Effector memory CD8-positive, alpha-beta T cell (primary cell): Measurements from ENCODE around the gene LONRF2.
A peak's percentile ranks its signal among the peaks of the same experiment; 100 is the strongest.

ENCODE experiments used
- ATAC-seq: fragments of 150-1000 bp; cut with Tn5 transposase; replicated peaks from 2 replicates; pipeline ENCODE4 v1.10.0; 2021; ENCODE audit warnings: mild to moderate bottlenecking, moderate library complexity
- DNase-seq, 3 experiments: peaks; one replicate each; pipeline ENCODE4 v3.0.0; 2021
- H3K27ac Mint-ChIP-seq, 2 donors: one replicate each; pipeline ENCODE4 v1.8.0; 2022; ENCODE audit warnings: mild to moderate bottlenecking in 2 of 2, mixed read lengths in 2 of 2, moderate library complexity in 2 of 2
- H3K27me3 Mint-ChIP-seq, 2 donors: one replicate each; pipeline ENCODE4 v1.8.0; 2022; ENCODE audit warnings: mixed read lengths in 2 of 2
- H3K36me3 Mint-ChIP-seq: one replicate; pipeline ENCODE4 v1.8.0; 2022; ENCODE audit warnings: mild to moderate bottlenecking, moderate library complexity, mixed read lengths; ENCODE audit not compliant: insufficient read depth
- H3K4me1 Mint-ChIP-seq, 2 donors: one replicate each; pipeline ENCODE4 v1.8.0; 2022; ENCODE audit warnings: low read depth in 2 of 2, mixed read lengths in 2 of 2
- H3K4me3 Mint-ChIP-seq, 2 donors: one replicate each; pipeline ENCODE4 v1.8.0; 2022; ENCODE audit warnings: mild to moderate bottlenecking in 2 of 2, mixed read lengths in 2 of 2, moderate library complexity in 2 of 2
- H3K9me3 Mint-ChIP-seq, 2 donors: one replicate each; pipeline ENCODE4 v1.8.0; 2022; ENCODE audit warnings: mixed read lengths in 2 of 2

The LONRF2 gene

GRCh38 chr2:100321179-100321865 is 979 bp downstream of the LONRF2 start:
- peaks cover 65 to 70% of the 10 kb centered on the region in 2 donors for H3K27me3 Mint-ChIP-seq
- H3K4me1 Mint-ChIP-seq = no peaks in the 10 kb centered on the region
- no peak for ATAC-seq

DNA sequence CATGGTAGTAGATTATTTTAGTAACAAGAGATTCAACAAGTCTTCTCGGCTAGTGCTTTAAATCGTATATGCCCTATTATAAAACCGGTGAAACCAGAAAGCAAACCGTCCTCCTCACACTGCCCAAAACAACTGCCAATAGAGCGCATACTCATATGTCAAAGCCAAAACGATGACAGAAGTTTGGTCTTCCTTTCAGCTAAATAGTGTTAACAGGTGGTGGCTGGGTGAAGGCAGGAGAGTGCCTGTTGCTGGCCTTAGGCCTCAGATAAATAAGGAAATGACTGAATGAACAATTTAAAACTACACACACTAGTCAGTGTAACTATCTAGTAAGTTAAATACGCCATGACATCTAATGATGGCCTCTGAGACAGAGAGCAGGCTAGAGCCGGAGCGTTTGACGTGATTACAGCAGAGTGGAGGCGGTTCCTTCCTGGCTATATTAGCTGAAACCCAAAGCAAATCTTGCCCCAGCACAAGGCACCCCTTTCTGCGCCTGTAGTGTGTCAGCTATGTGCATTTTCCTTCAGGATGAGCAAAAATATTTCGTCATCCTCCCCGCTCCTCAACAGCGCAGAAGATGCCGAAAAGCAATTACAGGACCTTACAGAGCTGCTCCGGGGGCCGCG is 1.6 kb downstream of the LONRF2 start:
- Mint-ChIP-seq H3K27me3 (peaks cover 65 to 70% of the 10 kb centered on the region in 2 donors), H3K36me3 (no peaks in the 10 kb centered on the region), H3K27ac (no peak overlapping the region), H3K4me3 (peak overlapping the region in 1 of 2 donors; percentile 34), H3K4me1 (no peaks in the 10 kb centered on the region), H3K9me3 (peaks cover 2 to 7% of the 10 kb centered on the region in 2 donors)
- ATAC-seq = no peak
- DNase-seq = no peak

More at GRCh38 chr2:100321179-100321865, 979 bp downstream of the LONRF2 start:
- H3K36me3 Mint-ChIP-seq = no peaks in the 10 kb centered on the region
- DNase-seq = no peak
- peak overlapping the region in 1 of 2 donors; percentile 34 for H3K4me3 Mint-ChIP-seq
- peaks cover 2 to 7% of the 10 kb centered on the region in 2 donors for H3K9me3 Mint-ChIP-seq
- no peak overlapping the region for H3K27ac Mint-ChIP-seq

DNA sequence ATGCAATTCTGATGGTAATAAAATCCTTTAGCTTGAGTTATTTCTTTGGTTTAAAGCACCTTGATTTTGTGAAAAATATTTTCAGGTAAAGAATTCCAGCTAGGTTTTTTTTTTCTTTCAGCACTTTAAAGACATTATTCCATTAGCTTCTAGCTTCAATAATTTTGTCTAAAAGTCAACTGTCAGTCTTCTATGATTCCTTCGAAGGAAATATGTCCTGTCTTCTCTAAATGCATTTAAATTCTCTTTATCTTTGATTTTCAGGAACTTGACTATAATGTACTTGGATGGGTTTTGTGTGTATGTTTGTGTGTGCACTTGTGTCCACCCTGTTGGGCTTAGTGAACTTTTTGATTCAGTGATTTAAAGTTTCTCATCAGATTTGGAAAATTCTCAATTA is 4.7 kb downstream of the LONRF2 start:
- Mint-ChIP-seq H3K4me3 (no peak overlapping the region), H3K27ac (no peak overlapping the region), H3K27me3 (peaks cover 42 to 53% of the 10 kb centered on the region in 2 donors), H3K36me3 (no peaks in the 10 kb centered on the region), H3K9me3 (peaks cover 2 to 7% of the 10 kb centered on the region in 2 donors), H3K4me1 (no peaks in the 10 kb centered on the region)
- ATAC-seq (no peak), DNase-seq (no peak)

DNA sequence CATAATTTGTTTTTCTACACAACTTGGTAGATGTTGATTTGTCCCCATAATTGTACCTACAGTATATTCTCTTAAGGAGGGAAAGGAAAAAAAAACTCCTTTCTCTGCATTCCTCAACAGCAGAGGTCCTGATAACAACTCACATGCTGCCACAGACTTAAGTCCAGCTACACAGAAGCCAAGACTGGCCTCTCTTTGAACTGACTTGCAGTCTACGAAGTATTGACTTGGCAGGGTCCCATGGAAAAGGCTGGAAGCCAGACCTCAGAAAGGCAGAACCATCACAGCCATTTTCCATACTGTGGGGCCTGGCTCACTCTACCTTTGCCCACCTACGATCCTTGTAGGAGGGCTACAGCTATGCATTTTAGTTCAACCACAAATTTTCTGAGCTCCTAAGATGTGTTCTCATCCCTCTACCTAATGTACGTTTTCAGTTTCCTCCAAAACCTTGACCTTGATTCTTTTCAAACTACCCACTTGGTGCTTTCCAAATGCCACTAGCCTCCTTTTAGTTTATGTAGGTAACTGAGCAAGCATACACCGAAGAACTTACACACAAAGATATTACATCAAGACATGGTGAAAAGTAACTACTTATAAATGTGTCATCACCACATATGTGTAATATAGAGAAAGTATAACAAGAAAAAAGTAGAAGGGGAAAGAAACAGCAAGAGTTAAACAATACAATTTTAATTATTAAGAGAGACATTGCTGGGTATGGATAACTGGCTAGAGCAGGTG is 12.2 kb downstream of the LONRF2 start:
- Mint-ChIP-seq H3K9me3 (no peaks in the 10 kb centered on the region), H3K27me3 (peaks cover 13 to 20% of the 10 kb centered on the region in 2 donors), H3K36me3 (no peaks in the 10 kb centered on the region), H3K4me3 (no peak overlapping the region), H3K27ac (no peak overlapping the region), H3K4me1 (no peaks in the 10 kb centered on the region)
- ATAC-seq = no peak
- no peak for DNase-seq

DNA sequence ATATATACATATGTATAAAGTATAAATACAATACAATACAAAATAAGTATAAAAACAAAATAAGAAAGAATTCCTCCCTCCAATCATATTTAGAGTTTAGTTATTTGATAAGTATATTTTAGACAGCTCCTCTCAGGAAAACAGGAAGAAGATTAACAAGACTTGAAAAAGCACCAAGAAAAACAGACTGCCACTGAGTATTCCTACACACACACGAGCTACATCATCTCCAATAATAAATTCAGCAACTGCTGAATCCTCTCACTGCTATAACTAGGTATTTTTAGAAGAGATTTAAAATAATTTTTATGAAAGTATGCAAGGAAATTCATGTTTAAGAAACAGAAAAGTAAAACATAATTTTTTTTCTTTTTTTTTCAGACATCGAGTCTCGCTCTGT is 13.0 kb downstream of the LONRF2 start:
- Mint-ChIP-seq H3K27me3 (peaks cover 13 to 20% of the 10 kb centered on the region in 2 donors), H3K4me1 (no peaks in the 10 kb centered on the region), H3K9me3 (no peaks in the 10 kb centered on the region), H3K27ac (no peak overlapping the region), H3K36me3 (no peaks in the 10 kb centered on the region), H3K4me3 (no peak overlapping the region)
- no peak for DNase-seq
- no peak for ATAC-seq

DNA sequence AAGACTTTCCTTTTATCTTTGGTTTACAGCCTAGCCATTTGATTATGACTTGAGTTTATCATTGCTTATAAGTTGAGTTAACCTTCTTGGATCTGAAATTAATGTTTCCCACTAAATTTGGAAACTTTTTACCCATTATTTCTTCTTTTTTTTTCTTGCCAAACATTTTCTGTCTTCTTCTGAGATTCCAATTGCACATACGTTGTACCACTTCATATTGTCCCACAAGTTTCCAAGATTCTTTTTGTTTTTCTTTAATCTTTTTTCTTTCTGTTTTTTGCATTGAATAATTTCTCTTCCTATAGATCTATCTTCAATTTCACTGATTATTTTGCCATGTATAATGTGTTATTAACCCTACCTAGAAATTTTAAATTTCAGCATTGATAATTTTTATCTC is 18.6 kb downstream of the LONRF2 start:
- ATAC-seq (no peak), DNase-seq (no peak)
- Mint-ChIP-seq H3K36me3 (no peaks in the 10 kb centered on the region), H3K27ac (peak overlapping the region in 1 of 2 donors; percentile 11), H3K4me1 (no peaks in the 10 kb centered on the region), H3K27me3 (peaks cover 11 to 37% of the 10 kb centered on the region in 2 donors), H3K4me3 (no peak overlapping the region), H3K9me3 (no peaks in the 10 kb centered on the region)

DNA sequence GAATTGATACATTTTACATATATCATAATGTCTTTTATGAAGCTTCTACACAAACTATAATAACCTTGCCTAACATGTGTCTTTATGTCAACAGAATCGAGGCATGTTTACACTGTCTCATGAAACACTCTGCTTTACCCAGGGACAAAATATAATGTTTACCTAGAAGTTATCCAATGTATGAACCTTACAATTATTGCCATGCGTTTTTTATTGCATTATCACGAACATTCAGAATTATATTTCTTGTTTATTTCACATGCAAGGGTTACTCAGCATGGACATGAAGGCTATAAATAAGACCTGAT is 19.8 kb downstream of the LONRF2 start:
- Mint-ChIP-seq H3K4me1 (no peaks in the 10 kb centered on the region), H3K9me3 (no peaks in the 10 kb centered on the region), H3K27ac (no peak overlapping the region), H3K36me3 (no peaks in the 10 kb centered on the region), H3K4me3 (no peak overlapping the region), H3K27me3 (peaks cover 11 to 44% of the 10 kb centered on the region in 2 donors)
- ATAC-seq = no peak
- DNase-seq = no peak

- H3K4me3 Mint-ChIP-seq = no peak overlapping the region
- H3K36me3 Mint-ChIP-seq = no peaks in the 10 kb centered on the region
- H3K27me3 Mint-ChIP-seq = peaks cover 11 to 44% of the 10 kb centered on the region in 2 donors
- ATAC-seq (no peak), DNase-seq (no peak)
- H3K4me1 Mint-ChIP-seq = no peaks in the 10 kb centered on the region
- H3K9me3 Mint-ChIP-seq = no peaks in the 10 kb centered on the region
- no peak overlapping the region for H3K27ac Mint-ChIP-seq
Observed at GRCh38 chr2:100301881-100302584, 20.3 kb downstream of the LONRF2 start.

DNA sequence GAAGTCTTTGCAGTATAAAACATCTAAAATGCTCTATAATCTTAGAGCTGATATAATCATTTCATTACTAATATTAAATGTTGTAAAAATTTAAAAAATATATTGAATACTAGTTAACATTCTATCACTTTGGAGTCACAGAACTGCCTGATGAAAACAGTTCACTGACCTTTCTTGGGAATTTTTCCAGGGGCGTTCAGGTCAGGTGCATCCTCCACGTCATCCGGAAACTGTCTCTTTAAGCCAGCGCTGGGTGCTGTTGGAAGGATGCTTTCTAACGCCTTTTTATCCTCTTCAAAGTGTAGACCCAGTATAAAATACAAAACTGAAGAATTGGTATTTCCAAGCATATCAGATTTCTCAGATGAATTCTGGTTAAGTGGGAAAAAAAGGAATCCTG is 22.8 kb downstream of the LONRF2 start:
- Mint-ChIP-seq H3K4me3 (no peak overlapping the region), H3K27me3 (peaks cover 6 to 56% of the 10 kb centered on the region in 2 donors), H3K36me3 (no peaks in the 10 kb centered on the region), H3K9me3 (no peaks in the 10 kb centered on the region), H3K27ac (no peak overlapping the region), H3K4me1 (no peaks in the 10 kb centered on the region)
- no peak for ATAC-seq
- DNase-seq = no peak

GRCh38 chr2:100297511-100297910 is 24.8 kb downstream of the LONRF2 start:
- no peak overlapping the region for H3K27ac Mint-ChIP-seq
- peaks cover 6 to 56% of the 10 kb centered on the region in 2 donors for H3K27me3 Mint-ChIP-seq
- DNase-seq (no peak), ATAC-seq (no peak)
- no peaks in the 10 kb centered on the region for H3K9me3 Mint-ChIP-seq
- H3K4me3 Mint-ChIP-seq = no peak overlapping the region
- H3K36me3 Mint-ChIP-seq = no peaks in the 10 kb centered on the region
- no peaks in the 10 kb centered on the region for H3K4me1 Mint-ChIP-seq

DNA sequence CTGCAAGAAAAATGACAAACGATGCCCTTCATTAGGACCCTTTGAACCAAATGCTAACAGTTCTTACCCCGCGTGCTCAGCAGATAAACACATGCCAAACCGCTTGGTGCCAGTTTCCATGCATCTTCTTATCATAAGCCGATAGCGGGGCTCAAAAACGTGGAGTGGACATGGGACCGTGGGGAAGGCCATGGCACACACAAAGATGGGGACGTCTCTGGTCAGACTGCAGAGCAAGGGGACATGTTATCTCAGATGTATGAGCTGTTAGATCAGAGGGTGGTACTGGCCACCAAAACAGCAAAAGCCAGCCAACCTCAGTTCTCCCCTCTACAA is 28.2 kb downstream of the LONRF2 start:
- Mint-ChIP-seq H3K27me3 (peaks cover 0 to 35% of the 10 kb centered on the region in 2 donors), H3K9me3 (no peaks in the 10 kb centered on the region), H3K4me1 (no peaks in the 10 kb centered on the region), H3K4me3 (no peak overlapping the region), H3K36me3 (no peaks in the 10 kb centered on the region), H3K27ac (no peak overlapping the region)
- no peak for ATAC-seq
- DNase-seq = no peak

DNA sequence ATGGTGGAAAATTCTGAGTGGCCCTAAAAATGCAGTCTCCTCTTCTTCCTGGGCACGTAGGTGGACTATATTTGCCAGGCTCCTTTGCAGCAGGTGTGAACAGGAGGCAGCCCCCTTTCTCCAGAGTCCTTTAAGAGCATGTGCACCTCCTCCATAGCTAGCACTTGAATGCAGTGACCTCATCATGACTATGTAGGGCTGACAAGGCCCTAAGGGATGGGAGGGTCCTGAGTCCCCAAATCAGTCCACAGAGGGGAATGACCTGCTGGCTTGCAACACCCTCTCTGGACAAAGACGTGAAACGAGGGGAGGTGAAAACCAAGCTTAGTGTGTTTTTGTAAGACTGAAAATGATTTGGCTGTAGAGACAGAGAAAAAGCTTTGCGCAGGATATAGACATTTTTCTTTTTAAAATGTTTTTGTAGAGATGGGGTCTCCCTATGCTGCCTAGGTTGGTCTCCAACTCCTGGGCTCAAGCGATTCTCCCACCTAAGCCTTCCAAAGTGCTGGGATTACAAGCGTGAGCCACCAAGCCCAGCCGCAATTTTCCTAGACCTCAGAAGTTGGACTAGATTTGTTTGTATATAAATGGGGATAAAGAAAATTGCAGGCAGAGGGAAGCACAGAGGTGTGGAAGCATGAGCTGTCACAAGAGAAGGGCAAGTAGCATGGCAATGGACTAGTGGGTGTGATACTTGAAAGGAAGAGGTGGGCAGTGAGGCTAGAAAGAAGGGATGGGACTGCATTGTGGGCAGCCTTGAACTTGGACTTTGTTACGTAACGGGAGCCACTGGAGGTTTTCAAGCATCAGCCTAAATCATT is 28.8 kb downstream of the LONRF2 start:
- no peak overlapping the region for H3K27ac Mint-ChIP-seq
- no peak for ATAC-seq

DNA sequence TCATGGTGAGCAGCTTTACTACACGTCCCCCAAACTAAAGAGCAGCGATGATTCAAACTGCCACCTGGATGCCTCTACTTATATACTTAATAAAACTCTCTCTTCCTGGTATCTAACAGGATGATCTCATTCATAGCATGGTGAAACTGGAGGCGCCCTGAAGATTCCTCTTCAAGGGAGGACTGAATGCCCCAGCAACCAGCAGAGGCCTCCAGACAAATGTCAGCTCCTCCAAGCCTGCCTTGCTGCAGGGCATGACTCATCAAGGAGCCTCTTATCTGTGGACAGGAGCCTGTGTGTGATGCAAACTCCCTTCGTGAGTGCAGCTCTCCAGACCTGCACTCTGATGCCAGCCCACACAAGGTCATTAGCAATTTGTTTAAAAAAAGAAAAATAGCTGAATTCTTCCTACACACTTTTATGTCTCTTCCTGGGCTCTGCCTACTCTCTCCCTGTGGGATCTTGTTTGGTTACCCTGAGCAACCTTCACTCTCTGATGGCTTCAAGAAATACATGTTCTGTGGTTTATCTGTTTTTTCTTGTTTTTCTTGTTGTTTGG is 30.2 kb downstream of the LONRF2 start:
- ATAC-seq (no peak), DNase-seq (no peak)
- Mint-ChIP-seq H3K36me3 (no peaks in the 10 kb centered on the region), H3K4me3 (no peak overlapping the region), H3K4me1 (no peaks in the 10 kb centered on the region), H3K9me3 (no peaks in the 10 kb centered on the region), H3K27ac (no peak overlapping the region), H3K27me3 (peaks cover 6 to 24% of the 10 kb centered on the region in 2 donors)

More for the DNA sequence above, 28.8 kb downstream of the LONRF2 start:
- no peak for DNase-seq
- no peaks in the 10 kb centered on the region for H3K4me1 Mint-ChIP-seq
- H3K4me3 Mint-ChIP-seq = no peak overlapping the region
- H3K9me3 Mint-ChIP-seq = no peaks in the 10 kb centered on the region
- no peaks in the 10 kb centered on the region for H3K36me3 Mint-ChIP-seq
- peaks cover 0 to 29% of the 10 kb centered on the region in 2 donors for H3K27me3 Mint-ChIP-seq
